ENCODE measurements around the gene C14orf180. TPM values are rescaled to one million over a fixed set of nuclear protein-coding genes. Genes with fewer than 3 reads are reported as not detected.

C14orf180 gene
- total RNA-seq, 1 donor from 2014 or later = 44.1 TPM

GRCh38 chr14:104639471-104639870, 59.9 kb downstream of the C14orf180 start:
- intact Hi-C loops (cut with micrococcal nuclease) = no loop called here

More at GRCh38 chr14:104639471-104639870, 59.9 kb downstream of the C14orf180 start:
- TF ChIP-seq CTCF (IDR thresholded peaks at IDR 0.05; ENCODE audit: borderline replicate concordance) = no peak
- Histone ChIP-seq H3K27me3 (ENCODE audit: low read depth) (peaks cover 58% of the 10 kb centered on the region), H3K27ac (replicated peaks) (no peak overlapping the region), H3K4me3 (no peak overlapping the region), H3K9me3 (replicated peaks) (no peaks in the 10 kb centered on the region), H3K36me3 (no peaks in the 10 kb centered on the region), H3K4me1 (peaks cover 16% of the 10 kb centered on the region)
- DNase-seq = no peak

Other genes with a start within 250 kb of the C14orf180 start
- 0.49 TPM for gene TMEM179, start 25.0 kb downstream of the C14orf180 start, total RNA-seq
- gene INF2, start 109.9 kb downstream of the C14orf180 start, total RNA-seq = 28.5 TPM
- 218 TPM for gene ADSS1, start 144.5 kb downstream of the C14orf180 start, total RNA-seq
- gene SIVA1, start 173.4 kb downstream of the C14orf180 start, total RNA-seq = 55.6 TPM
- 144 TPM for gene AKT1, start 216.0 kb downstream of the C14orf180 start, total RNA-seq
- gene ZBTB42, start 221.3 kb downstream of the C14orf180 start, total RNA-seq = 5.7 TPM